Stimulated activated CD4-positive, alpha-beta T cell treated with anti-CD3 and anti-CD28 coated beads, Interleukin-2, amount 100 ng/mL, for 4 hours (primary cell): ENCODE measurements around the gene LMX1A.

Source experiments
- DNase-seq: peaks from one replicate; pipeline ENCODE4 v3.0.0-alpha.2; 2020; ENCODE audit warnings: low read depth

Gene LMX1A

DNA sequence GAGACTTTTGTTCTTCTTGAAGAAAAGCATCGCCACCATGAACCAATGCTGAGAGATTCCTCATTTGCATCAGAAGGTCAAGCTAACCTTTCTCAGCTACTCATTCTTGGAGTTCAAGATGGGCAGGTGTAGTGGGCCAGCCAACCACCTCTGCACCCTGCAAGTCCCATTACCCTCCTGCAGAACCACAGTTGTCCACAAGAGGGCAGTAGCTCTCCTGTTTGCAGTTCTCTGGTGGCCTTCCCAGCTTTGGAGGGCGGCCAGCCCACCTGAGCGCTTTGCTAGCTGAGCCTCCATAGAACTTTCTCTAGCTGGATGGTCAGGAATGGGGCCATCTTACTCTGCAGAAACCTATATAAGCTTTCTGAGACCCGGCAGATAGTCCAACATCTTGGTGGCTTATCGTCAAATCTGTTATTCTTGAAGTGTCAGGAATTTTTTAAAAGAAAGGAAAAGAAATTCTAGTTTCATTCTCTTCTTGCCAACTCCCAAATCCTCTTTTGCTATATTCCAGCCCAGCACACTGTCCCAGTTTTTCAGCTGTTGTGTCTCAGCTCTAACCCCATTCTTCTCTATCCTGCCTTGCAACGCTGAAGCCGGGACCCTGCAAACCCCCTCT is 11.0 kb upstream of the LMX1A start:
- DNase-seq: peak; percentile 56

DNA sequence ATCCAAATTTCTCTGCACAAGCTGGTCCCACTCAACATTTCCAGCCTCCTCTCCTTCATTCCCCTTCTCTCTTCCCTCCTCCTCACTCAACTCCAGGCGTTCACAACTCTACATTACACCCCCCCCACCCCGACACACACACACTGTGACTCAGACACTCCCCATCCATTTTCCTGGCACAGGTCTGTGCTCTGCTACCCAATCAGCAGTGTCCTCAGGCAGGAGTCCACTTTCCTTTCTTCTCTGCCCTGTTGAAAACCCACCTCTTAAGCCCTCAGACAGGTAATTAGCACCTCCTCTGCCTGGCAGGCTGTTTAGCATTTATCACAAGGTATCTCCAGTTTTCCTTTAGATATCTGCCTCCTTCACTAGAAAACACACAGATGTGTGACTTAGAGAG is 8.8 kb upstream of the LMX1A start:
- DNase-seq: no peak

DNA sequence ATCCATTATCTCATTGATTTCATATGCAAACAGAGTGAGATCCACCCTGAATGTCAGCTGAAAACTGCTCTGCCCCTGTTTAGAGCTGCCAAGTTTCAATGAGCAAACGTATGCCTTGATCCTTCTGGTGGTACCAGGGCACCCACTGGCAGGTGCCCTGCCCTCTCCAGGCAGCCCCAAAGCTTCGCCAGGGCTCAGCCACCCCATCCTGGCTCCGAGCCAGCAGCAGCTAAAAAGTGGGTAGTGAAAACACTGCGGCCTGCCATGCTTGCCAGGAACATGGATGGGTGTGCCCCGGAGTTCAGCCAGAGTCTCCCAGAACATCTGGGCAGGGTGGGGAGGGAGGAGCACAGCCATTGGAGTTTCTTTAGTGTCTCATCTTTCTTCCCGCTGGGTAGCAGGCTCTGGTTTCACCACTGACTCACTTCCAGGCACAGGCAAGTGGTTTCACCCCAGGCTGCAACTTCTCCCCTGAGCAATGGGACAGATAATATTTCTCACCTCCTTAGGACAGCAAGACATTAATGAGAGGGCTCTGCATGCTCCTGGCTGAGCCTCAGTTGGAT is 8.1 kb upstream of the LMX1A start:
- no peak for DNase-seq

DNA sequence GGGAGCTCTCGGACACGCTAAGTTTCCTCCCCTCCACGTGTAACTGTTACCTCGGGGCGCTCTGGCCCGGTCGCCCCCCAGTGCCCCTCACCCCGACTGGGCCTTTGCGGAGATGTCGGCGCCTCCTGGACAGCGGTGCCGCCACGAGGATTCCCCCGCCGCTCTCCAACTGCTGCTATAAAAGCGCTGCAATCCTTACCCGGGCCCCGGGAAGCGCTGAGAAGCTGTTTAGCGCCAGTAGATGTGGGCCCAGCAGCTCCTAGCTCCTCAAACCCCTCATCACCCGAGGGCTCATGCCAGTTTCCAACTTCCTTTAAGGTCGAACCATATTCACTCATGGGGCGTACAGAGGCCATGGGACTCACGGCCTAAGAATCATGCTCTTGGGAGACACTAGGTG is 361 bp upstream of the LMX1A start:
- DNase-seq: no peak

DNA sequence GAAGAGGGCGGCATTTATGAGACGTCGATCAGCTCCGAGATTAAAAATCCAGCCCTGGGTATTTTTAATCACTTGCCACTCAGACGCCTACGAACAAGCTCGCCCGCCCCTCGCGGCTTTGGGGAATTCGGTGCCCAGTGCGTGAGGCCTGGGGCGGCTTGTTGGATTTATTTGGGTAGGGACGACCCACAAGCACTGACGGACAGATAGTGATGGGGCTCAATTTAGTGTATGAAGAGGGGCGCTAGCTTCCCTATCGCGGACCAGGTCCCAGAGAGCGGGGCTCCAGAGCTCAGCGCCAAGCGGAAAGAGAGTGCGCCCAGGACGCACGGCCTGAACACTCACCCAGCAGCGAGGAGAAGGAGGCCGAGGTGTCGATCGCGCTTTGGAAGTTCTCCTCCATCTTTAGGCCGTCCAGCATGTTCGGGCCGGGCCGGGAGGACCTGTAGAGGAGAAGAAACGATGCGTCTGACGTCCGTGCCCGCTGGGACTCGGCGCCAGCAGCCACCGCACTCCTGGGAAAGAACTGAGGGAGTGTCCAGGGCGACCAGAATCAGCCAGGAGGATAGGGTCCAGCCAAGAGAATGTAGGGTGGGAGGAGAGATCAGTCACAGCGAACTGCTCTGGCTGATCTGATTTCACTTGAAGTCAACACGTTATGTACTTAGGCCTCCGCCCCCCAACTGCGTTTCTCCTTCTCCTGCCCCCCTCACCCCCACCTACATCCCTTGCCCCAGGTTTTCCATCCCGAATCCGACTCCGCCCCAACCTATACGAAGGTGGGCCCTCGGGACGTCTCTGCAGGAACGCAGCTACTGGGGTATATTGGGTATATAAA is 1.2 kb downstream of the LMX1A start:
- DNase-seq: no peak

DNA sequence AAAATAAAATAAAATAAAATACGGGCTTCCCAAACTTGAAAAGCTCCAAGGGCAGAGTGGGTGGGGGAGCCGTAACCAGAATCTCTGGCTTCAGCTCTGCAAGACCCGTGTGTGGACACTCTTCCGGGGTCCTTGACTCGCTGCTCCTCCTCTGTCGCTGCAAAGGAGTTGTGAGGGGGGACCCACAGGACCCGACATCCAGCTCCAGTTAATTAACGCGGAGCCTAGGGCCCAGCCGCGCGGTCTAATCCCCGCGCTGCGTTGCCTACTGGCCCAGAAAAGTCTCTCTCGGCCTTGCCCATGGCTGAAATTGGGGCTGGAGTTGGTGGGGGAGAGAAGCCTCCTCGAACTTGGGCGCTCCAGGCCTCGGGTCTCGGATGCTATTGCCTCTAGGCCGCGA is 1.8 kb downstream of the LMX1A start:
- no peak for DNase-seq

DNA sequence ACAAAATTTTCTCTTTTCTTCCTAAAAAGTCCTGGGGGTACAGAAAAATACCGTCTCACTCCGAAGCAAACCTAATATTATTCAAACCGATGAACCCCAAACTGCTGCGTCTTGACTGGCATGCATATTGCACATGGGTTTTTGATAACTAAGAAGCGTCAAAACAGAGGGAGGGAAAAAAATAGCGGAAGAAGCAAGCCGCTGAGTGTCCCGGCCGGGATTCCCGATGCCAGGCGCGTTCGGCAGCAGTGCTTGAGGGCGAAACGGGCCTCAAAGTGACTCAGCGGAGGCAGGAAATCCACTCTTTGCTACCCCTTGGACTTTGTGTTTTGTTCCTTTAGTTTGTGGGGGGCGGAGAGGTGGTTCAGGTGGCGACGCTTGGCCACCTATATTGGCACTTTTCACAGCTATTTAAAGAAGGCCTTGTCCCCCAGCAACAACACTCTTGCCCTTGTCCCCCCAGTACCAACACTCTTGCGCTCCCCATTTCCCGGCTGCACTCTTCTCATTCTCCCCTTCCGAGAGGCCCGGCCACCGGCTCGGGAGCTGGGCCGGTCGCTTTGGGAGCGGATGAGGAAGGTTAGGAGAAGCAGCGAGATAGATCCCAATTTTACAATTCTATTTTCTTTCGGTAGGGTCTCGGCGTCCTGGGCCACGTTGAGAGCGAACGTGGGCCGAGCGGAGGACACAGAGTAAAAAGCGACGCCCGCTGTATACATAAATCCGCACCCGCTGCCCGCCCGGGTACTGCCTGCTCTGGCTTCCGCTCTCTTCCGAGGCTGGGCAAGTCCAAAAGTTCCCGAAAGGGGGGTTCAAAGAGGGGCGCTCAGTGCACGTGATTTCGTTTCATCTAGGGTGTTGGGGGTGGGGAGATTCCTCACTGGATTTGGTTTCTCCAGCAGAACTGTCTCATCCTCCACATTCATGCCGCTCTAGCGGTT is 2.5 kb downstream of the LMX1A start:
- no peak for DNase-seq

DNA sequence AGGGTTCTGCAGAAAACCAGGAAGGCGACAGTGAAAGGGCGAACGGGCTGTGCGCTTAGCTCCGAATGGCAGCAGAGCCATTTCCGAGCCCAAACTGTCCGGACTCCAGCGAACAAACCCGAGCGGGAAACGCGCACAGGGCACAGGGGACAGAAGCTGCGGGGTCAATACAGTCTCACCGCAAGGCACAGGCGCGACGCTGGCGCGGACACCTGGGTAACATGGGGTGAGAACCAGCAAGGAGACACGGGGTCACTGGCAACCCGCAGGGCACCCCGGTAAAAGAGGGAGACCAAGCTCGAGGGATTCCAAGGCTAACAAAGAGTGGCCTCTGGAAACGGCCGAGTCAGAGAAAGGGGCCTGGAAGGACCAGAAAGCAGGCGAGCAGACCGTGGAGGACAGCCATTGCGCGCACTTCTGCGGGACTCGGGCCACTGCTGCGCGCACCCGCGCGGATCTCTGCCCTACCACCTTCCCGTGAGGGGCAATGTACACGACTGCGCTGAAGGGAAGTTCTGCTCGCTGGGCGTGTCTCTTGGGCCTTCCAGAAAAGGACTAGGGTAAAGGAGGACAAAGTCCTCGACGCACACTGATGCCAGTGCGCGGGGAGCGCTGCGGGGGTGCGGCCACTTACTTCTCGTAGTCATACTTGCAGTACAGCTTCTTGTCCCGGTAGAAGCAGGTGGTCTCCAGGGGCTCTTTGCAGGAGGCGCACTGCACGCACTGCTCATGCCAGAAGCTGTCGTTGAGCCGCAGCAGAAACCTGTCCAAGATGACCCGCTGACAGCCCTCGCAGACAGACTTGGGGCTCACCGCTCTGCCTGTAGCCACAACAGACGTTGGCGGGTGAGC is 3.8 kb downstream of the LMX1A start:
- DNase-seq: no peak

DNA sequence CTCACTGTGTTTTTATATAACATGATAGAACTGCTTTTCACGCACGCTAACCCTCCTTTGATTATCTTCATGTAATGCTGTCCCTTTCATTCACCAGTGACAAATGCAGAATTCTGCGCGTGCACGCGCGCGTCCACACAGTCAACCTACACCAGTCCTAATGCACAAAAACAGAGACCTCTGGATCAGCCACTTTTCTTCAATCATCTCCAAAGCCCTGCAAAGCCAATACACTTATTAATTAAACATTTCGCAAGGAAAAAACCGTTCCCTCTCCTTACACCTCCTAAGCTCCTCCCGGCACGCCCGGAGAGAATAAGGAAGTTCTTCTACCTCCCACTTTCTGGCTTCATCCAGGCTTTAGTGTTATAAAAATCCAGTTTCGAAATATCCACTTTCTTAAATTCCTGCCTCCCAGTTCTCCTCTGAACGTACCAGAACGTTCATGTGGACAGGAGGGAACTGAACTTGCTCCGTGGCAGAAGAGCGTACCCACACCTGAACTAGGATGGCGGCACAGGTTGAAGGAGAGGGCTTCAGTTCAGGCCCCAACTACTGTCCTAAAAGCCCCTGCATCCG is 4.6 kb downstream of the LMX1A start:
- no peak for DNase-seq

DNA sequence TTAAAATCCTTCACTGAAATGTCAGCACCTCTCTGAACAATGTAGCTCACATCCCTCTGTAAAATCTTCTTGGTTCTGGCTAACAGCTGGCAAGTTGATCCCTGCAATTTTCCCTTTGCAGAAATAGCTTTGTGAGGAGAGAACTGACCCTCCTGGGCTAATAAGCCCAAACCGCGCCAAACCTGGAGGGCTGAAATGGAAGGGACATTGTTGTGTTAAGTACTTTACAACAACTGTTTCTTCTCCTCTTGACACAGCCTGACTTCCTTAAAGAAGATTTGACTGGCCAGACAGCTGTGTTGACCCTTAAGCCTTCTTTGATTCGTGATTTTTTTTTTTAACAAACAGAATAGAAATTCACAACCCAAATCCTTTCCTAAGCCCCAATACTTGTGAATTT is 5.7 kb downstream of the LMX1A start:
- no peak for DNase-seq

DNA sequence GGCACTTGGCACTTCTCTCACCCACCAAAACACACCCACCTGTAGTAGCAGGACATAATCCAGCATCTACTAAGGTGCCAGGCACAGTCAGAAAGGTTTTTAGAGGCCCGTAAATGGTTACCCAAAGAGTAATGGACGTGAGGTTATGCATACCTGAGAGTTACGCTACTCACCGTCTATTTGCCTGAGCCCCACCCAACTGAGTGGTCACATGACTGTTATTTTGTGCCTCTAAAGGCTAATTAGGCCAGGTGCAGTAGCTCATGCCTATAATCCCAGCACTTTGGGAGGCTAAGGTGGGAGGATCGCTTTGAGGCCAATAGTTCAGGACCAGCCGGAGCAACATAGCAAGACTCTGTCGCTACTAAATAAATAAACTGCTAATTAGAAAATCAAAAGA is 11.0 kb downstream of the LMX1A start:
- DNase-seq: no peak

DNA sequence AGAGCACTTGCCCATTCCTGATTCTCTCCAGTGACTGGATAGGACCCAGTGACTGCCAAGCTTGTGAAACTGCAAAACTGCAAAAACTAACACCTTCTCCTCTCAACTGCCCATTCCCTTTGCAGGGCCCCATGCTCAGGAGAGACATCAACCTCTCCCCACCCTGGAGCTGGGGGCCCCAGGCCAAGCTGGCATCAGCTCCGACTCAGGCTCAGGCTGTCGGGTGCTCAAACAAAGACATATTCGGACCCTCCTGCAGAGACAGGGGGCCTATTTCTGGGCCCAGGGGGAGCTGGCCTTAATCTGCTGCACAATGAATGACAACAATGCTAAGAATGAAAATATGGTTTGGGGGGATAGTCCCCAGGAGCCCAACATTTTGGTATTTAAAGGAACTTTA is 11.8 kb downstream of the LMX1A start:
- DNase-seq: no peak

DNA sequence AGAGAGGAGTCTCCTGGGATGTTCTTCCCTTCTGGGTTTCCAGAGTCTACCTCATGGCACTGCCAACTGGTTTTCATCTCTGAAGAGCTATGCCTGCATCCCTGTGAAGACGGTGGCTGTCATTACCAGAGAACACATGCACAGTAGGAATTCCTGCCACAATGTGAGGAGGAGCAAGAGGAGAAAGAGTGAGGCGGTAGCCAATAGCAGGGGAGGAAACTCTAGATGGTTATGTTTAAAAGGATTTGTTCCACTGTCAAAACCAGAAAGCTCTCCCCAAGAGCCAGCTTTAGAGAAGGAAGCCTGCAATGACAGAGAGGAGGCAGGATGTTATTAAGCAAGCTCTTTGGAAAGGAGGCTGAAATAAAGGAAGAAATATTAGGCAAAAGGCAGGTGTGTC is 12.3 kb downstream of the LMX1A start:
- no peak for DNase-seq

DNA sequence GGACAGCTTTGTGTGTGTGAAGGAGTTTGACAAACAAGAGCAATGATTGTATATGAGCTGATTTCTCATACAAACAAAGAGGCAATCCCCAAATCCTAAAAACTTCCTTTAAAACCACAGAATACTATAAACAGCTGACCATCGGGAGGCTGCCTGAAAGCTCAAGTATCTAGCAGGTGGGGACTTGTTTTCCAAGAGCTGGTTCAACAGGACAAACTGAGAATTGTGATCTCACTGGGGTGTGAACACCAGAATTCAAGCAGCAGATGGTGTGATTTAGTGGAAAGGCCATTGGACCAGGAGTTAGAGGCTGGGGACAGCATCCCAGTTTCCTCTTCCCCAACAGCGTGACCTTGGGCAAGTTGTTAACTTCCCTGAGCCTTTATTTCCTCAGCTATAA is 13.9 kb downstream of the LMX1A start:
- no peak for DNase-seq

DNA sequence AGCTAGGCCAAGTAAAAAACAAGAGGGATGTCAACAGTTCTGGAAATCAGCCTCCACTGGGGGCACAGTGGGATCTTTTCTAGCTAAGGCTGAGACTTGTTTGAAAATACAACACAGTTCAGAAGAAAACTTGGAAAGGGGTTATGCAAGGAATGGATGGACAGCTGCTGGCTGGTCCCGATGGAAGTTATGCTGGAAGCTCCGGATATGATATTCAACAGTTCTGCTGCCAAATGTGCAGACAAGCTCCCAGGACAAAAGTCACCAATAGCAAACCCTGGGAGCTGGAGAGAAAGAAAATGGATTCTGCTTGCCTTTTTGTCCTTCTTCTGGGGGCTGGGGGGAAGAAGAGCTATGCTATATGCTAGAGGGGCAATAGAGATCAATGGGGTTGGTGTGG is 14.3 kb downstream of the LMX1A start:
- no peak for DNase-seq

DNA sequence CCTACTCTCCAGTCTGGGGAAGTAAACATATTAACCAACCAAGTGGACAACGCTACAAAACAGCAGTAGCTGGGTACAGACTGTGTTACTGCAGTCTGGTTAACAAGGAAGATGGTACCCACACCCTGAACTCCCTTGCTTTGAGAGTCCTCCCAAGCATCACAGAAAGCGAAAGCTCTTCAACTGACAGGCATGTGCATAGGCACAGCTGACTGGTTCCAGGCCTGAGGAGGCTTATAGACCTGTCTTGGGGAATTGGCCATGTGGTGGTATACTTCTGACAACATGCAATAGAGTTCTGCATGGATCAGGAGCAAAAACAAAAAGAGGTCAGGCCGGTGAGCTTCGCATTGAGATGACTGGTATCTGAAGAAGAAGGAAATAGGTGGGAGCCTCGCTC is 17.4 kb downstream of the LMX1A start:
- DNase-seq: no peak

DNA sequence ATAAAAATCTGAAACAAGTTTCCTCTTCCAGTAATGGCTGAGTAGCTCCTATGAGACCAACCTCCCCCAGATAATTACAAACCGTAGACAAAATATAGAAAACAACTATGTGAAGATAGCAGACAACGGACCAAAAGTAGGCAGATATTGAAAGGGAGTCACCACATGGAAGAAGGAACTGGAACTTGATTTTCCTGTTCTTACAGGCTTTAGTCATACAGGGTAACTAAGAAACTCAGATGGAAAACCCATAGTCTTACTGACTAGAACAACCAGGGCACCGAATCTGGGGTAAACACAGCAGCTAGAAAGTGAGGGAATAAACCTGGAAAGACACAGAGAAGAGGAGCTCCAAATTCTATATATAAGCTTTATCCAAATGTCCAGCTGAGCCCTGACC is 26.0 kb downstream of the LMX1A start:
- no peak for DNase-seq

DNA sequence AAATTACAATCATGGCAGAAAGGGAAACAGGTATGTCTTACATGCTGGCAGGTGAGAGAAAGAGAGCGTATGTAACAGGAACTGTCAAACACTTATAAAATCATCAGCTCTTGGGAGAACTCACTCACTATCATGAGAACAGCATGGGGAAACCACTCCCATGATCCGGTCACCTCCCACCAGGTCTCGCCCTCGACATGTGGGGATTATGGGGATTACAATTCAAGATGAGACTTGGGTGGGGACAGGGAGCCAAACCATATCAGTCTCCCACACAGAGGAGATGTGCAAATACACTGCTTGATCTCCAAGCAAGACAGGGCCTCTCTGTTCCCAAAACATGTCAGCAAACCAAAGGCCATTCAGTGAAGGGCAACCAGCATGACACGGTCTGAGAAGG is 27.4 kb downstream of the LMX1A start:
- DNase-seq: no peak

DNA sequence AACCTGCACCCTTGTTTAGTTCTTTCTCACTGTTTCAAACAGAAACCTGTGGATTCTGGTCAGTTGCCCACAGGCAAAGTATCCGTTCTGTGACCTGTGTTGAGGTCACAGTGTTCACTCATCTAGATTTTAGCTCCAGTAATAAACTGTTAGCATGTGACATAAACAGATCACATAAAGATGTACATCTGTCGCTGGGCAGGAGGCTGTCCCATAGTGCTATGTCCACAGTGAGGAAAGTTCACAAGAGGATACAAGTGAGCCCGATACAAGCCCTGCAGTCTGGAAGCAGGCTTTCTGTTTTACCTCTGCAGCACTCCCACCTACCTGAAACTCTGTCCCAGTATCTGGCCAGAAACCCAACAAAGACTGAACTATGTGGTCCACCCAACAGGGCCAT is 28.4 kb downstream of the LMX1A start:
- no peak for DNase-seq

DNA sequence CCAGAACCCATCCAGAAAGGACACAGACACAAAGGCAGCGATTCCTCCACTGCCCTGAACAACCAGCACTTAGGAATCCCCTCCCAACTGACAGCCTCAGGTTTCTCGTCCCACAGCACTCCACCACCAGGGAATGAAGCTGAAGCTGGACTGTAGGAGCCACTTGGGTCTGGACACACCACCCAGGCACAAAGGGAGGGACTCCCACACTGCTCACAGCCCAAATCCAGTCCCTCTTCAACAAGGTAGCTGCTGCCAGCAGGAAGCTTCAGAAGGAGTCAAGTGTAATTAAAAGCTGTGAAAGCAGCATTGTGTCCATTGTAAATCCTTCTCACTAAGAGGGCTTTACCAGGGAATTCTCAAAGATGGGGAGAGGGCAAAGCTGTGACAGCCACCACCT is 29.0 kb downstream of the LMX1A start:
- DNase-seq: no peak
